Stimulated activated CD8-positive, alpha-beta memory T cell treated with anti-CD3 and anti-CD28 coated beads, Interleukin-7, amount 100 ng/mL, for 1 hour (primary cell): ENCODE results near the gene LIPC.
"Not testable (repeated sequence)": the region's sequence is repeated elsewhere in the genome, so short reads cannot be mapped to it uniquely, and the experiment has no call there.

Source experiments
- DNase-seq, 2 donors: peaks; one replicate each; pipeline ENCODE4 v3.0.0-alpha.2; 2020; ENCODE audit warnings: low read depth in 2 of 2

The LIPC gene

DNA sequence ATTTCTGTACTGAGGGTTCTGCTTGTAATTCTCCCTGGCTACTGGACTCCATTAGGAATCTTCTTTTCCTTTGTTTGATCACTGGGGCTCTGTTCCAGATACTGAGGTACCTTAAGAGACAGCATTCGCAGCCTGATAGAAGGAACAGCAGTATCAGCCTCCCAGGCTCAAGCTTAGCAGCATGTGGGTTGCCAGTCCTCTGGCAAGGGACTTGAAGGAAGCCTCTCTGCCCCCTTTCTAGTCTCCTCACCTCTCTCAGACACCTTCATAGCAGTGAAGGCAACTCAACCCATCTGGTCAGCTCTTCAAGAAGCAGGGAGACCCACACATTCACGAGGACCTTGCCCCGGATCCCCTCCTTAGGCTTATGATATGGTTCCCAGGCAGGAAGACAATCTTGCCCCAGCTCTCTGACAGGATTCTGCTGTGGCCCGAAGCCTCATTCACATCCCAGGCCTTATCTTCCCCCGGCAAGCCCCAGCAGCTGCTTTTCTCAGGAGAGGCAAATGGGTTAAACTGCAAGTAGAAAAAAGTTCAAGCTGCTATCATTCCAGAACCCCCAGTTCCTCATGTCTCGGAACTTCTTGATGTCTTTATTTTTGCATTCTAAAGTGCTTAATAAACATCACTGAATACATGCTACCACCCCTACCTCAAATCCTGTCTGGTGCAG, 153.1 kb downstream of the LIPC start:
- no peak for DNase-seq

DNA sequence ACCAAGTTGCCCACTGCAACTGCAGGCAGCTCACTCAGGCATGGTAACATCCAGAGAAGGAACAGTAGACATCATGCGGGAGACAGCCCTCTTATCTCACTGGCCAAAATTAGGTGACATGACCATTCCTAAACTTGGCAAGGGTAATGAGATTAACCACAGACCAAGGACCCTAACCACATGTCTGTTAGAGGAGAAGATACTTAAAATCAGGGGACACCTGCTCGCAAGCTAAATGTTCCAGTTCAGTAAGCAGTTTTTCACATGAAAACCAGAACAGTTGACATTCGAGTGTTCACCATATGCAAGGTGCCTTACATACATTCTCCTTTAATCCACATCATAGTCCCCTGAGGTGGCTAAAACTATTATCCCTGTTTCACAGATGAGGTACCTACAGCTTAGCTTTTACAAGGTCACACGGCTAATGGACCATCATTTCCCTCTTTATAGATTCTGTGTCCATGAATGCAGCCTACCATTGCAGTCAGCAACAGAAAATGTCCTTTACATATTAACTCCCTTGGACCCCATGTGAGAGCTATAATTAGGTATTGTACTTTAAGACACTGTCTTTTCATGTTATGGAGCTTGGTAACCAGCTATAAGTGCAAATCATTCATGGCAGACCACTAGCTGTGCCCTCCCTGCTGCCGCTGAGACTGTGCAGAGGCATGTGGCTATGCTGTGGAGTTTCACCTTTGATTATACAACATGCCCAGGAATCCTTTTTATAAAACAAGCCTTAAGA, 154.1 kb downstream of the LIPC start:
- no peak for DNase-seq

DNA sequence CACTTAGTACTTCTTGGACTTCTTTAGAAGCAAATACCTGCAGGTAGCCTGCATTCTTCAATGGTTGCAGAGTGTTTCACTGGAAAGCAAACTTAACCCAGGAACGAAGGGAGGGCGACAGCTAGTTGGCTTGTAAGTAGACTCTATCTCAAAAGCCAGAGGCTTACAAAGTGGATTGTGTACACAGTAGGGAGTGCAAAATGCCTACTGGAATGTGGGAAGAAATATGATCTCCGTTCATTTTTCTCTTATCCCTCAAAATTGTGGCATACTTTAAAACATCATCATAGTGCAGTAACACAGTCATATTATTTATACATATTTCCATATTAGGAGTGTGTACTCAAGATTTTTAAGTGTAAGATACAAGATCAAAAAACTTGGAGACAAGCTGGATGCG, 155.7 kb downstream of the LIPC start:
- no peak for DNase-seq

DNA sequence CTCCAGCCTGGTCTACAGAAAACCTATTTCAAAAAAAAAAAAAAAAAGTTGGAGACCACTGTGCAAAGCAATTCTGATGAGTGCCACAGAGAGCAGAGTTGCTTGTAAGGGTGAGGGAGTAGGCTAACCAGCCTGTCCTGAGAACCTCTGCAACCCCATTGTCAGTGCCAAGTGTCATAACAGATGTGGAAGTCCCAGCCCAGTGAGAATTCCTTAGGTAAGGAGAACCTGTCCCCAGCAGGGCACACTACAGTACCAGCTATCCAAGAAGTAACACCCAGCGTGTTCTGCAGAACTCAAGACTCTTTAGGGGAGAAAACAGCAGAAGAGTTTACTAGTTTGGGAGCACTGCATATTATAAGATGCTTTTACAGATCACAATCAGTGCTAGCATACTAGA, 156.3 kb downstream of the LIPC start:
- no peak for DNase-seq

DNA sequence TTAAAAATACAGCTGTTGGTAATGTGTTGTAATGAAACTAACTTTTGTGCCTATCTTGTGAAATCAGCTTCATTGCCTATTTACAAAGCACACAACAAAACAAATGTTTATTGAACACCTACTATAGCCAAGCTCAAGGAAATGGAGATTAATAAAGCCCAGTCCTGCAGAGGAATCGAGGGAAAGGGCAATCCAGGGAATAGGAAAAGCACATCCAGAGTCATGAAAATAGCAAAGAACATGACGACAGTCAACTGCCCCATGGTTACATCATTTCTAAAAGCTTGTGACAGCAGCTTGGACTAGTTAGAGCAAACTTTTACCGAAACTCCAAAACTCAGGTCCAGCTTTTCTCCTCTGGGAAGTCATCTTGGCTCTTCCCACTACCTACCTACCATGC, 157.3 kb downstream of the LIPC start:
- DNase-seq: no peak

DNA sequence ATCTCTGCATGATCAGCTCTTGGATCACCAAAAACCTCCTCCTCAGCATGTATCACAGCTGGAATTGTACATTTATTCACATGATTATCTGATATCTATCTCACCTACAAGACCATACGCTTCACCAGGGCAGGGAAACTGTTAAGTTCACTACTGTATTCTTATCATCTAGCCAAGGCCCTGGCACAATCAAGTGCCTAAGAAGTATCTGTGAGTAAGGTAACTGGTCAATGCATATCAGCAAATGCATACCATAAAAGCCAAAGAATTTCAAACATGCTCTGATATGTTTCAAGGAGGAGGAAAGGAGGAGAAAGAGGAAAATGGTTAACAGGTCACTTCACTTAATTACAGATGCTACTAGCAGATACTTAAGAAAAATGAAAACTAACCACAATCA, 158.4 kb downstream of the LIPC start:
- DNase-seq: no peak

DNA sequence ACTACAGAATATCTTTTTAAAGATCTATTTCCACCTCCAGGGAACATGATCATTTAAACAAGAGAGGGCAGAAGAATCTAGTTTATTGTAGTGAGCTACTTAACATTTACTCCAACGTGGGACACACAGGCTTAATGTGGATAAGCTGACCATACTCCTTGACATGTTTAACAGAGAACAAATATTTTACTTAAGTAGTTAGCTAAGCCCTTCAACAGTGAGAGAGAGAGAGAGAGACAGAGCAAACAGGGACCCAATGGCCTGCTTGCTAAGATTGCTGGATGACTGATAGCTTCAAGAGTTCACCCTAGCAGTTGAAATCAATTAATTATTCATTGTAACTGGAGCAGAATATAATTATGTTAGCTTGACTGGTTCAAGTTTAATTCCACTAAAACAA, 159.1 kb downstream of the LIPC start:
- DNase-seq: no peak

DNA sequence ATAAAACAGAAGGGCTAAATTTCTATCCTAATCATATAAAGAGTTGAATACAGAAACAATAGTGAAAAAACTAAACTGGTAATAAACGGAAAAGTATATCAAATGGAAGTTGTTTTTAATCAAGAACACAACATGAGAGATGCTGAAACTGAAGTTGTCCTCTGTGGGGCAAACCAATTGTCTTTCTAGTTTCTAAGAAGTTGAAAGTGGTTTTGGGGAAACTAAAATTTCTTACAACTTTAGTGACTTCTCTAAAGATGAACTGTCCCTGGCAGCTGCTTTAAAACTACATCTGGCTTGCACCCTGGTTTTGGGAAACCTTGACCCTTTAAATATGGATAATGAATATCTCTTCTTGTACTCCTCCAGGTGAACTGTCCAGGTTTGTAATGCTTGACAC, 162.1 kb downstream of the LIPC start:
- no peak for DNase-seq

DNA sequence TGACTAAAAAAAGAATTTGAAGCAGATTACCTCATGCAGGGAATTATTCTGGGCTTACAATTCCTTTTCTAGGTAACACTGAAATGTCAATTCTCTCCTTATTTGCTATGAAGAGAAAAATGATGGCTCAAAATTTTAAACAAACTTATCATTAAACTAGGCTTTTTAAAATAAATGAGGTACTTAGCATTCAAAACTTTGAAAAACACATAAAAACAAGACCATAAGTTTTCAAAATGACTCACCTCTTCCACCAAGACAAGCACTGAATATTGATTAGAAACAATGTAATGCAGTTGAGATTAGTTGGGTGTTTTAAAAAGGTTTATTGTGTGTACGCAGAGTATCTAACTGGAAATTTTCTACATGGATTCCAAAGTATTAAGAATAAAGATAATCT, 163.1 kb downstream of the LIPC start:
- DNase-seq: no peak

DNA sequence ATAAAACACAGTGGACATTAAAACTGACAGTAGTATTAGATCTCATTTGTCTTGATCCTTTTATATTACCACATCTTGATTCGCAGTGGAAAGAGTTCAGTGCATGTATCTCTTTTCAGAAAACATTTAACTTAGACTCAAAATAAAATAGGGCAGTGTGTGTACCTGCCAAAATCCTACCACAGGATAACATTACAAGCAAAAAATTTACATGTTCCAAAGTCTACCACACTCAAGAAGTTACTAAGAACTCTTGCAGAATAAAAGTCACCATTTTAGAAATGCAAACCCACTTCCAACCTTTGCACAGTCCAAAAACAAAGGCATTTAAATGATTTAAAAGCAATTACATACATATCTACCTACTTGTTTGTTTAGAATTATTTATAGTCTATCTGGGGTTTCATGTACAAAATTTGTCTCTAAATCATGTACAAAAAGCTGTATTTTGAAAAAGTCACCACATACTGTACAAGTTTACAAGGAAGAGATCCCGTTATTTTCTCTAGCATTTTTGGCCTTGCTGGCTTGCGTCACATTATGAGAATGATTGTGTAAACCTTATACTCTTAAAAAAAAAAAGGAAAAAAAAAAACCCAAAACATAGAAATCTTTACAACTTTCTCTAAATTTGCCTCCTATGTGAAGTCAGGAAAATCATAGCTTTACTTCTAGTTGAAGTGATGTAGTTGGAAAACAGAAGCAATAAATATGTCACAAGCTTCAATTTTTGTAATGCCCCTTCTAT, 163.9 kb downstream of the LIPC start:
- no peak for DNase-seq

DNA sequence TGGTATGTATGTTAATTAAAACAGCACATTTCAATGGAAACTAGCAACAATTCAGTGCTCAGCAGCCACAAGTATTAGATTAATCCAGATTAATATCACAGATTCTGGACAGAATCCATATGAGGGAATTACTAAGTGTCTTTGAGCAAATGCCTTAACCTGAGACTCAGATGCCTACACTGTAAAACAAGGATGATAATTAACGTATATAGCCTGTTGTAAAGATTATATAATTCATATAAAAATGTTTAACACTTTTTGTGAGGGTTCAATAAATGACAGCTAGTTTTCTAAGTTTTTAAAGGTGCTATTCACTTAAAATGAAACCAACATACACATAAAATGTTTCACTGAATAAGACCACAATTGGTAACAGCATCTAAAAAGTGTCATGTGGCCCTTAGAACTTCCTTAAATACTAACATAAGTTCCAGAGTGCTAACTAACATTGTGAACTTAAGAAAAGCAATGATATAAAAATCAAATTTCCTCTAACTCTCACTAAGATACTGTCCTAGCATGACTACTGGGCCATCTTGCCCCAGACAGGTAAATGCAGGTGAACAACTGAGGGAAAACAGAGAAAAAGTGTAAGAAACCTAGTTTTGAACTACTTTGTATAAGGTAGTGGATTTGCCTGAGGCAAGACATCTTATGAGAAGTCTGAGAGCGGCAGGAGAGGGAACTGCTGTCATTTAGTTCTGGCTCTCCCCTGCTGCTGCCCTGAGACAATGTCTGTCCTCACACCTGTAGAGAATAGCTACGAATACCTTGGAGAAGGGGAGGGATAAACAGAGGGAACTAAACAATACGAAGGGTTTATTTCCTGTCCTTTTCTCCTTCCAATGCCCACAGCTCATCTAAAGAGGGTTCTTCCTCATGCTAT, 166.4 kb downstream of the LIPC start:
- no peak for DNase-seq

DNA sequence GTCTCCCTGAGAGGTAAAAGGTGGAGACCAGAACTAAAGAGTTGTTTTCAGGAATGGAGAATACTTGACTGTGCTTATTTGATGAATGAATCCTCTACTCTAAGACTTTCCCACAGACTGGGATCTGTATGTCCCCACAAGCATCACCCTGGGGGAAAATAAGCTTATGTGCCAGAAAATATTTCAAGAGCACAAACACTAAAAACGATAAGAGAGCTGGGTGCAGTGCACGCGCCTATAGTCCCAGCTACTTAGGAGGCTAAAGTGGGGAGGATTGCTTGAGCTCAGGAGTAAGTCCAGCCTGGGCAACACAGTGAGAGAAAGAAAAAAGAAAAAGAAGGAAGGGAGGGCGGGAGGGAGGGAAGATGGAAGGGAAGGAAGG, 167.0 kb downstream of the LIPC start:
- no peak for DNase-seq

DNA sequence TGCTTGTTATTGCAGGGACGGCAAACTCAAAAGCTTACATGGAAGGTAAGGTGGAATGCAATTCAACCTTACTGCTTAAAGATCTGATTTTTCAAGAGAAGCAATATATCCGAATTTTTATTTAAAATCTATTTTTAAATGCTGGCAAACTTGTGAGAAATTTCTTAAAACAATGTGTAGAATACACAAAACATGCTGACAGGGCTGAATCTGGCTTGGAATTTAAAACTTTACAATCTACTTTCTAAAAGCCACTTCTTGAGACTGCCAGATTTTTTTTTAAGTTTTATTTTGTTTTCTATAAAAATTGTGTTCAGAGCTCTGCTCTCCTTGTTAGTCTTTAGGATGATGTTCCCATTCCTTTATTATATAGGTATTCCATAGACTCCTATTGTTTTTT, 171.0 kb downstream of the LIPC start:
- DNase-seq: no peak

DNA sequence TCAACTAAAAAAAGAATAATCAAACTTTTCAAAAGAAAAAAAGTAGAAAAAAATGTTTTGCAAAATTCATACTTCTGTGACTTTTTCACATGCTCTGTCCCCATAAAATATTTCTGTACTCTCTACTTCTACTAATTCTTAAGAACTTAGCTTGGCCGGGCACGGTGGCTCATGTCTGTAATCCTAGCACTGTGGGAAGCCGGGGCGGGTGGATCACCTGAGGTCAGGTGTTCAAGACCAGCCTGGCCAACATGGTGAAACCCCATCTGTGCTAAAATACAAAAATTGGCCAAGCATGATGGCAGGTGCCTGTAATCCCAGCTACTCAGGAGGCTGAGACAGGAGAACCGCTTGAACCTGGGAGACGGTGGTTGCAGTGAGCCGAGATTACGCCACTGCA, 172.1 kb downstream of the LIPC start:
- not testable (repeated sequence) for DNase-seq

DNA sequence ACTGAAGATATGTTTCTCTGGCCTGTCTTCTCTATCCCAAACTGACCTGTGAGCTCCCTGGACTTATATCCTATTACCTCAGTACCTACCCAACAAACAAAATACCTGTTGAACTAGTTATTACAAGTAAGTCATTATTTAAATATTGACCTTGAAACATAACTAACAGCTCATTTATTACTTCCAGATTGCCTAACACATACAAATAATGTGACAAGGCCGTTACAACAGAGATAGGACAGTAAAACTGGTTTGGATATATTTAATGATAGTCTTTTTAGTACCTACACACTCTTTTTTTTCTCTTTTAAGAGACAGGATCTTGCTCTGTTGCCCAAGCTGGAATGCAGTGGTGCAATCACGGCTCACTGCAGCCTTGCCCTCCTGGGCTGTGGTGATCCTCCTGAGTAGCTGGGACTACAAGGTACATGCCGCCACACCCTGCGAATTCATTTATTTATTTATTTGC, 172.7 kb downstream of the LIPC start:
- no peak for DNase-seq

DNA sequence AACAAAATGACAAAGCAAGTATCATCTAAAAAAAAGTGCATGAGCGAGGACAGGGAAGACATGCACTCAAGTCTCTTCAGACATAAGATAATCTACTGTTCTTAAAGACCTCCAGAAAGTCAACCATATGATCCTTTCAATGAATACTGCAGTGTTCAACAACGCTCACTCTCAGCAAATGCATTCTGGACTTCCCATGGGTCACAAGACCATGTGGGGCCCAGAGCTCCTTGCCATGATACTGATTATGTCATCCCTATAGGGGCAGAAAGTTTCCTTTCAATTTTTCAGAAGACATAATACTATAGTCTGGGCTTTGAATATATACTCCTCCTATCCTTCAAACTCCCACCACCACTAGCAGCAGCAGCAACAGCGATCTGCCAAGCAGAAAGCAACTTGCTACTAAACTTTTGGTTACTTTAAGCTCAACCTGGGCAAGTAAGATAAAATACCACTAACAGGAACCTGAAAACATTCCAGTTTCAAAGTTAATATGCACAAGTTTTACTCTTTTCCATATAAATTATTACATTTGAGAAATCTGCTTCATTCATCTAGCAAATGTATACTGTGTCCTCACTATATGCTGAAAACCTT, 174.2 kb downstream of the LIPC start:
- no peak for DNase-seq

DNA sequence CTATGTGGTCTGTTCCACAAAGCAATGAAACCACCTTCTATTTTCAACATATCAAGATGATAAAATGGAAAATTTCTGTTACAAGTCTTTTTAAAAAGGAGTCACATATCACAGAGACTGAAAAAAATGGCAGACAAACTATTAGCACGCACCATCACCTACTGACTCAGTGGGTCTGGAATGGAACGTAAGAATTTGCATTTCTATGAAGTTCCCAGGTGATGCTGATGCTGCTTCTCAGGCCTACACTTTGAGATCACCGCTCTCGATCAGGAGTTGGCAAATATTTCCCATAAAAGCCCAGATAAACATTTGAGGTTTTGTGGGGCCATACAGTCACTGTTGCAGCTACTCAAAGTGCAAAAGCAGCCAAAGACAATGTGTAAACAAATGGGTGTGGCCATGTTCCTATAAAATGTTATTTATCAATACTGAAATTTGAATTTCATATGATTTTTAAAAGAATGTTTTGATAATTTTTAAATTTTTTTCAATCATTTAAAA, 174.8 kb downstream of the LIPC start:
- DNase-seq: no peak

DNA sequence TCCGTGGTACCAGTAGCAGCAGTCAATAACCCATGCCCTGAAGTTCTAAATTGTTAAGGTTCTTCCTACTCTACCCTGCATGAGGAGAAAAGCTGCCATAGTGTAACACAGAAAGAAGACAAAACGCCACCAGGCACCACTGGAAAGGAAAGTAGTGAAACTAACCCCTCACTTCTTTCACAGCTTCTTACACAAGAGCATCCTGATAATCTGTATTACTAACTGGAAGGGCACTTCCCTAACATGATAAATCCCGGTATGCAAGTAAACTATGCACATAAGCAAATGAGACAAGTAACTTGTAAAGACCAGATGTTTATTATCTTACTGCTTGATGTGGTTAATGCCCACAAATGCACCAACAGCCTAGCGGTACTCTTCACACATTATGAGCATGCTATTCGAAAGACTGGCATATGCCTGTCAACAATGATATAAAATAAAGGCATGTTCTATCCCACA, 176.4 kb downstream of the LIPC start:
- no peak for DNase-seq

DNA sequence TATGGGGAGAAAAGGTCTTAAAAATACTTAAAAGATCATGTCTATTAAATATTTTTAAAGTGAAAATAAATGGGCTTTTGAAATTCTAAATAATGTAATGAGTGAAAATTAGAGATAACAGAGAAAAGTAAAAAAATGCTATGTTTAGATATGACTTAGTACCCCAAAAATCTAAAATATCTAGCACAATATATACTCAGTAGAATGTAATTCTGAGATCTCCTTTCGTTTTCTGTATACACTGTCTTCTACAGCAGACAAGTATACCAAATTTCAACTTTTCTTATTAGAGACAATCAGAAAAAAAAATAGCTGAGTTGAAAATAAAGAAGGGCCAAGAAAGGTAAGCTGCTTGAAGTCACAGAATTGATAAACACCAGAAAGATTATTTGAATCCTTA, 176.9 kb downstream of the LIPC start:
- DNase-seq: no peak

DNA sequence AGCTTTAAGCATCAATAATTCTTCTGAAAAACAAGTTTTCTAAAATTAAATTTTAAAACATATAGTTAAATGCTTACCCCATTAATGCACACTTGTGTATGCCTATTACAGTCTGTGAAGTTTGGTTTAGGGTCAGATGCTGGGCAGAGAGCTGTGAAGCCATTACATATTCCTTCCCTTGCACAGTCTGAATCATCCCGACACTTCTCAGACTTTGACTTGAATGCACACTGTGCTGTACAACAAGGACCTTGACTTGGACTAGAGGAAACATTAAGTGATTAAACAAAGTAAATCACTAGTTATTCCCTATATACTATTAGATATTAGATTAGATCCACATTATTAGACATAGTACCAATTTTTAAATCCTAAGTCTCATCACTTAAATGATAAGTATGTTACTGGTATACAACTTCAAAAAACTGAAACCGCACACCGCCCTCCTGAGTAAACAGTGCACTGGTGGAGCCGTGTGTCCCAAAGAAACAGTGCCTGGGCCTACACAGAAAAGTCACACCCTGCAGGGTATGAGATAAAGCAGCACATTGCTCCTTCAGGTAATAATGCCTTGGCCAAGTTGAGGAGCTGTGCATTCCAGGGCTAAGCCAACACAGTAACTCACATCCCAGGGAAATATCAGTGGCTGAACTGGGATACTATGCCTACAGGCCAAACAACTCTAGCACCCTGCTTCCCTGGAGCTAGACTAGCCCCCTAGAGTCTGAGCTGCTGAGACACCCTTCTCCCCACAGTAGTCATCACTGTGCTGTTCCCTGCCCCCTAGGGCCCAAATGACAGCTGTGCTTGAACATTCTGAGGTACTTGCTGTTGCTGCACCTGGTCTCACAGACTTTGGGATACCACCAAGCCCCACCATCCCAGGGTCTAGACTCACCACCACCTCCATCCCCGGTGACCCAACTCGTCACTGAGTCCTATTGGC, 180.2 kb downstream of the LIPC start:
- DNase-seq: no peak
